Ishikawa (cell line): Measurements from ENCODE around the gene NCBP1.

ENCODE experiments used
- EGR1 ChIP-seq: IDR thresholded peaks from 2 replicates; pipeline ENCODE4 v1.6.1; 2012
- EP300 ChIP-seq: IDR thresholded peaks from 2 replicates; pipeline ENCODE4 v1.6.1; 2012; ENCODE audit warnings: borderline replicate concordance
- MAX ChIP-seq: IDR thresholded peaks from 2 replicates; pipeline ENCODE4 v1.6.1; 2012
- RAD21 ChIP-seq: IDR thresholded peaks from 2 replicates; pipeline ENCODE4 v1.6.1; 2012; ENCODE audit warnings: low read depth
- REST ChIP-seq: IDR thresholded peaks from 2 replicates; pipeline ENCODE4 v1.6.1; 2012; ENCODE audit warnings: low read depth, mild to moderate bottlenecking

- TF ChIP-seq MAX (no peak), EGR1 (no peak), RAD21 (no peak), EP300 (no peak), REST (no peak)
These were observed 77.6 kb downstream of the NCBP1 start for GRCh38 chr9:97711223-97711626.
